H1 (cell line): Measurements from ENCODE around the gene CHD5. TPM values are rescaled to one million over a fixed set of nuclear protein-coding genes. Genes with fewer than 3 reads are reported as not detected.

Experiments used
- CTCF ChIA-PET: fragments of 300-600 bp; sonication (Branson Sonifier 250); formaldehyde crosslinking; loops from one replicate; lab custom pipeline; 2021; ENCODE audit not compliant: partially characterized antibody; lab: Charles Lee
- POLR2A ChIA-PET: fragments of 300-600 bp; sonication (Branson Sonifier 250); formaldehyde crosslinking; loops from one replicate; lab custom pipeline; 2021; ENCODE audit warnings: inconsistent platforms; ENCODE audit not compliant: partially characterized antibody; lab: Charles Lee
- DNase-seq, 2 experiments: peaks; one replicate each; pipeline versions ENCODE4 v3.0.0 to v3.0.0-alpha.2; 2010 to 2022; ENCODE audit warnings: low spot score in 2 of 2, low read depth in 1 of 2, mixed read lengths in 1 of 2
- FAIRE-seq: peaks from 2 replicates; lab custom pipeline; 2011; peaks lifted over from hg19 to GRCh38; lab: Jason Lieb, UNC
- H2AFZ ChIP-seq: 2 replicates; pipeline ENCODE4 v1.8.1; 2012; ENCODE audit warnings: low read length, inconsistent platforms
- H2AK5ac ChIP-seq: 2 replicates; pipeline ENCODE4 v1.6.1; 2013; ENCODE audit warnings: low read depth, low read length
- H2BK120ac ChIP-seq: replicated peaks from 2 replicates; pipeline ENCODE3; 2013; ENCODE audit warnings: low read depth, low read length, inconsistent platforms
- H2BK12ac ChIP-seq: 2 replicates; pipeline ENCODE4 v1.6.1; 2013; ENCODE audit warnings: low read depth, low read length
- H2BK15ac ChIP-seq: 2 replicates; pipeline ENCODE4 v1.6.1; 2013; ENCODE audit warnings: low read length
- H2BK20ac ChIP-seq: 2 replicates; pipeline ENCODE4 v1.6.1; 2013; ENCODE audit warnings: low read length
- H2BK5ac ChIP-seq: 2 replicates; pipeline ENCODE4 v1.6.1; 2013; ENCODE audit warnings: low read depth, low read length
- H3K14ac ChIP-seq: 2 replicates; pipeline ENCODE4 v1.6.1; 2013; ENCODE audit warnings: inconsistent platforms; ENCODE audit not compliant: insufficient read length
- H3K18ac ChIP-seq: 2 replicates; pipeline ENCODE4 v1.6.1; 2013; ENCODE audit warnings: low read length; ENCODE audit errors: extremely low read depth
- H3K23ac ChIP-seq: 2 replicates; pipeline ENCODE4 v1.6.1; 2013; ENCODE audit warnings: inconsistent platforms; ENCODE audit not compliant: insufficient read length
- H3K23me2 ChIP-seq: 2 replicates; pipeline ENCODE4 v1.6.1; 2013; ENCODE audit warnings: low read depth, low read length
- H3K27ac ChIP-seq: 2 replicates; pipeline ENCODE4 v1.6.1; 2011; ENCODE audit warnings: low read depth, low read length, inconsistent platforms
- H3K27me3 ChIP-seq, 4 experiments: replicated peaks in 1 of 4; 1 replicate in 1 of 4; 2 replicates in 3 of 4; pipeline versions ENCODE4 v1.6.1 to v1.8.1; 2011 to 2013; ENCODE audit warnings: low read length in 3 of 4, mild to moderate bottlenecking in 3 of 4, inconsistent platforms in 2 of 4, mixed read lengths in 2 of 4, moderate library complexity in 1 of 4; ENCODE audit not compliant: control insufficient read depth in 3 of 4, insufficient read depth in 3 of 4; ENCODE audit errors: extremely low read depth in 1 of 4
- H3K36me3 ChIP-seq, 4 experiments: 2 replicates each; pipeline versions ENCODE4 v1.6.1 to v1.8.1; 2011 to 2013; ENCODE audit warnings: mild to moderate bottlenecking in 4 of 4, low read length in 3 of 4, moderate library complexity in 2 of 4, control low read depth in 1 of 4, inconsistent platforms in 1 of 4; ENCODE audit not compliant: insufficient read depth in 4 of 4, control insufficient read depth in 2 of 4
- H3K4ac ChIP-seq: replicated peaks from 2 replicates; pipeline ENCODE3; 2013; ENCODE audit warnings: low read length, low read depth, mixed read lengths, inconsistent platforms; ENCODE audit not compliant: insufficient read length
- H3K4me1 ChIP-seq, 4 experiments: replicated peaks in 1 of 4; 1 replicate in 1 of 4; 2 replicates in 3 of 4; pipeline versions ENCODE4 v1.6.1 to v1.8.1; 2011 to 2013; ENCODE audit warnings: low read length in 3 of 4, inconsistent platforms in 2 of 4, mixed read lengths in 1 of 4; ENCODE audit not compliant: insufficient read depth in 4 of 4, control insufficient read depth in 3 of 4
- H3K4me2 ChIP-seq, 2 experiments: 2 replicates each; pipeline versions ENCODE4 v1.6.1 to v1.8.1; 2011 to 2013; ENCODE audit warnings: low read depth in 2 of 2, low read length in 2 of 2, control low read depth in 1 of 2, inconsistent platforms in 1 of 2, mild to moderate bottlenecking in 1 of 2; ENCODE audit not compliant: insufficient read depth in 1 of 2
- H3K4me3 ChIP-seq, 4 experiments: fragments of 200-600, 300-600 bp in 1 of 4; sonication (generic), shearing (Covaris generic), sonication (Bioruptor Twin) in 1 of 4; 2 replicates each; pipeline versions ENCODE4 v1.5.1 to v1.8.1; 2011 to 2016; ENCODE audit warnings: low read length in 4 of 4, low read depth in 3 of 4, control low read depth in 2 of 4, inconsistent platforms in 2 of 4, mild to moderate bottlenecking in 2 of 4, mixed read lengths in 1 of 4, moderate library complexity in 1 of 4; ENCODE audit not compliant: insufficient read depth in 2 of 4; ENCODE audit errors: extremely low read depth in 1 of 4
- H3K56ac ChIP-seq: replicated peaks from 2 replicates; pipeline ENCODE3; 2013; ENCODE audit warnings: low read depth, mild to moderate bottlenecking, mixed read lengths, low read length, inconsistent platforms; ENCODE audit not compliant: insufficient read length
- H3K79me1 ChIP-seq: 2 replicates; pipeline ENCODE4 v1.6.1; 2013; ENCODE audit warnings: low read depth, low read length, control low read depth
- H3K79me2 ChIP-seq, 2 experiments: 2 replicates each; pipeline versions ENCODE4 v1.6.1 to v1.8.1; 2012 to 2013; ENCODE audit warnings: low read length in 2 of 2, mild to moderate bottlenecking in 2 of 2, inconsistent platforms in 1 of 2; ENCODE audit not compliant: insufficient read depth in 2 of 2, control insufficient read depth in 1 of 2
- H3K9ac ChIP-seq, 4 experiments: replicated peaks in 1 of 4; 1 replicate in 1 of 4; 2 replicates in 3 of 4; pipeline versions ENCODE4 v1.6.1 to v1.8.1; 2011 to 2013; ENCODE audit warnings: low read depth in 3 of 4, low read length in 3 of 4, control low read depth in 2 of 4, mild to moderate bottlenecking in 2 of 4, moderate library complexity in 2 of 4, inconsistent platforms in 1 of 4; ENCODE audit errors: extremely low read depth in 1 of 4
- H3K9me3 ChIP-seq, 2 experiments: 2 replicates each; pipeline versions ENCODE4 v1.6.1 to v1.8.1; 2012 to 2013; ENCODE audit warnings: mild to moderate bottlenecking in 2 of 2, moderate library complexity in 2 of 2, control low read depth in 1 of 2, inconsistent platforms in 1 of 2, low read depth in 1 of 2, low read length in 1 of 2, mixed read lengths in 1 of 2; ENCODE audit not compliant: insufficient read depth in 2 of 2
- H4K20me1 ChIP-seq, 2 experiments: replicated peaks in 1 of 2; 2 replicates each; pipeline versions ENCODE3 to v1.8.1; 2011 to 2013; ENCODE audit warnings: inconsistent platforms in 2 of 2, low read length in 2 of 2, mild to moderate bottlenecking in 1 of 2; ENCODE audit not compliant: insufficient read depth in 2 of 2, control insufficient read depth in 1 of 2
- H4K5ac ChIP-seq: 2 replicates; pipeline ENCODE4 v1.6.1; 2013; ENCODE audit warnings: low read length, low read depth, mixed read lengths, inconsistent platforms; ENCODE audit not compliant: insufficient read length
- H4K8ac ChIP-seq: 2 replicates; pipeline ENCODE4 v1.8.0; 2013; ENCODE audit warnings: mild to moderate bottlenecking, moderate library complexity, low read length, inconsistent platforms; ENCODE audit not compliant: insufficient read depth; ENCODE audit errors: extremely low read depth
- H4K91ac ChIP-seq: replicated peaks from 2 replicates; pipeline ENCODE3; 2013; ENCODE audit warnings: low read length, mixed read lengths, inconsistent platforms; ENCODE audit not compliant: insufficient read length
- BRCA1 ChIP-seq: IDR thresholded peaks from 2 replicates; pipeline ENCODE4 v1.6.1; 2012; ENCODE audit warnings: low read depth, low read length, improper control_type of control experiment
- CTCF ChIP-seq, 3 experiments: IDR thresholded peaks; 1 replicate in 2 of 3; 2 replicates in 1 of 3; pipeline versions ENCODE4 v1.5.1 to v1.6.1; 2011; ENCODE audit warnings: low read length in 3 of 3, mild to moderate bottlenecking in 3 of 3, inconsistent platforms in 2 of 3, low read depth in 1 of 3, moderate library complexity in 1 of 3; ENCODE audit not compliant: insufficient read depth in 1 of 3; ENCODE audit errors: control extremely low read depth in 1 of 3
- EGR1 ChIP-seq: IDR thresholded peaks from 2 replicates; pipeline ENCODE4 v1.6.1; 2011; ENCODE audit warnings: low read depth, low read length, borderline replicate concordance
- EP300 ChIP-seq, 2 experiments: IDR thresholded peaks; 1 replicate in 1 of 2; 2 replicates in 1 of 2; pipeline ENCODE4 v1.6.1; 2011 to 2012; ENCODE audit warnings: low read depth in 2 of 2, low read length in 2 of 2, mild to moderate bottlenecking in 2 of 2, borderline replicate concordance in 1 of 2, inconsistent platforms in 1 of 2, moderate library complexity in 1 of 2
- JUN ChIP-seq: IDR thresholded peaks from 2 replicates; pipeline ENCODE4 v1.6.1; 2011; ENCODE audit warnings: low read depth, mild to moderate bottlenecking, improper control_type of control experiment, low read length
- RAD21 ChIP-seq, 2 experiments: IDR thresholded peaks in 1 of 2; conservative IDR thresholded peaks in 1 of 2; 2 replicates each; pipeline ENCODE4 v1.6.1; 2011; ENCODE audit warnings: low read depth in 2 of 2, low read length in 2 of 2, improper control_type of control experiment in 1 of 2, inconsistent platforms in 1 of 2, mild to moderate bottlenecking in 1 of 2, moderate library complexity in 1 of 2
- TCF12 ChIP-seq: IDR thresholded peaks from 2 replicates; pipeline ENCODE4 v1.6.1; 2011; ENCODE audit warnings: low read depth, mild to moderate bottlenecking, low read length
- WGBS, 2 experiments: shearing (Covaris generic) in 1 of 2; methylation state at CpG; one replicate each; pipeline versions ENCODE4 v1.1.6 to v1.1.7; 2013 to 2015; ENCODE audit warnings: low lambda C conversion rate in 2 of 2, mixed read lengths in 2 of 2, inconsistent platforms in 1 of 2, low coverage in 1 of 2, missing lambda C conversion rate in 1 of 2; ENCODE audit not compliant: insufficient replicate concordance in 2 of 2, insufficient coverage in 1 of 2, insufficient read length in 1 of 2; ENCODE audit errors: extremely low coverage in 1 of 2, missing lambda C conversion rate in 1 of 2; 5-methylcytosine and 5-hydroxymethylcytosine counted together
- long read RNA-seq, 2 experiments: library from RNA in 1 of 2; library from capped mRNA in 1 of 2; stranded (forward); transcript quantifications; one replicate each; pipeline ENCODE4 v2.0.0, GENCODE V29; 2021; ENCODE audit warnings: inconsistent platforms in 1 of 2
- polyA minus RNA-seq, 3 experiments: library from RNA; depleted of rRNA, polyadenylated mRNA; stranded (reverse); fragments of >200 nt; gene quantifications; 1 replicate in 2 of 3; 2 replicates in 1 of 3; pipeline ENCODE4 v1.2.3, GENCODE V29; 2011
- polyA plus RNA-seq, 7 experiments: library from polyadenylated mRNA; depleted of rRNA in 3 of 7; stranded (reverse) in 5 of 7; unstranded in 2 of 7; fragments of >200 nt in 5 of 7; fragments of 200-250 nt in 2 of 7; gene quantifications; 1 replicate in 5 of 7; 2 replicates in 1 of 7; 4 replicates in 1 of 7; pipeline versions ENCODE4 v1.2.1 to v1.2.3, GENCODE V29; 2011 to 2013; ENCODE audit warnings: missing spikeins in 2 of 7, mixed read lengths in 2 of 7
- total RNA-seq: library from RNA; stranded (reverse); fragmentation: NEBNext Ultra II Directional; extraction: Animal tissue kit (Norgen Biotek cat#: 25700); gene quantifications from 2 replicates; pipeline ENCODE4 v1.2.1, GENCODE V29; 2021

CHD5 gene
- total RNA-seq (0.94 and 1.8 TPM in 2 replicates), polyA plus RNA-seq (2011; rRNA removed) (0.42 and 0.58 TPM in 2 replicates), polyA minus RNA-seq (2011; rRNA and poly(A)+ RNA removed) (0.47 and 0.80 TPM in 2 replicates)
- polyA plus RNA-seq (2011; cell fraction: cytosol; rRNA removed): 0.48 TPM
- 3.5 TPM for polyA plus RNA-seq (2011; cell fraction: nucleus; rRNA removed)
- 0.48 to 1.5 TPM (median 0.97 TPM) in 4 replicates for polyA plus RNA-seq (2012, experiment 1 of 2)
- polyA plus RNA-seq (2012, experiment 2 of 2): 0.43 TPM
- 0.77 TPM for polyA plus RNA-seq (2013, experiment 1 of 2)
- 0.31 TPM for polyA plus RNA-seq (2013, experiment 2 of 2)
- 0.37 TPM for polyA minus RNA-seq (2011; cell fraction: cytosol; rRNA and poly(A)+ RNA removed)
- polyA minus RNA-seq (2011; cell fraction: nucleus; rRNA and poly(A)+ RNA removed): 0.90 TPM
- long read RNA-seq, experiment 1: 0 reads
- long read RNA-seq, experiment 2, partial matches to known transcripts: 0 of 1 reads
- long read RNA-seq, experiment 2, other reads (novel, unspliced or antisense): 1 of 1 reads

- CTCF ChIA-PET: interaction anchor here (1.8 kb wide), 1 partner anchor 60 kb away, joined by 8 read pairs; no protein-coding TSS in a partner anchor
- H3K36me3 ChIP-seq: peaks cover under 1 to 7% (median under 1%) of the 10 kb centered on the region in 4 experiments; a peak in 3 of 8 replicates
- H3K27me3 ChIP-seq: peaks cover 19 to 61% (median 46%) of the 10 kb centered on the region in 4 experiments
- no peaks in the 10 kb centered on the region for H3K9me3 ChIP-seq
- H3K4me2 ChIP-seq: peak within 1 kb of the TSS; percentile 42 to 80
- no peak within 1 kb of the TSS for H2BK12ac ChIP-seq
- H3K4me1 ChIP-seq: peaks cover 4 to 9% (median 7%) of the 10 kb centered on the region in 4 experiments
- H4K8ac ChIP-seq: peak within 1 kb of the TSS; percentile 57
- H3K14ac ChIP-seq: no peak within 1 kb of the TSS
- no peak within 1 kb of the TSS for H2BK120ac ChIP-seq
- no peak within 1 kb of the TSS for H2BK15ac ChIP-seq
- H2BK20ac ChIP-seq: no peak within 1 kb of the TSS
- H4K20me1 ChIP-seq: peaks cover 3 to 18% of the 10 kb centered on the region in 2 experiments
- no peak within 1 kb of the TSS for H3K23ac ChIP-seq
- no peak within 1 kb of the TSS for H3K4ac ChIP-seq
- H3K79me1 ChIP-seq: no peaks in the 10 kb centered on the region; the same call in 1 of the 2 replicates
- no peak within 1 kb of the TSS for H2AFZ ChIP-seq
- peaks cover 9% of the 10 kb centered on the region; the same call in 1 of the 2 replicates for H3K23me2 ChIP-seq
- H3K27ac ChIP-seq: no peak within 1 kb of the TSS
- POLR2A ChIA-PET: interaction anchor here (1.0 to 6.0 kb wide), 4 partner anchors 14 to 234 kb away, joined by 3 to 50 read pairs (median 4); partner anchors contain the start of gene RPL22
- DNase-seq: peak in 1 of 2 experiments; percentile 82
- no peak within 1 kb of the TSS for H4K5ac ChIP-seq
- H3K9ac ChIP-seq: no peak within 1 kb of the TSS
- WGBS, 2 experiments: 4% methylated on average over 52 of the region's 57 CpGs; no CpG with 5 or more reads in 1 of the 2 experiments
- no peak within 1 kb of the TSS for H2BK5ac ChIP-seq
- H4K91ac ChIP-seq: no peak within 1 kb of the TSS
- H3K4me3 ChIP-seq: peak within 1 kb of the TSS; percentile 39 to 55 (median 41)
- peaks cover 0 to under 1% of the 10 kb centered on the region in 2 experiments; a peak in 1 of 4 replicates for H3K79me2 ChIP-seq
- H3K18ac ChIP-seq: 0 out of 2 replicates have a peak within 1 kb of the TSS, but pooled peaks have one; percentile 13
- H3K56ac ChIP-seq: no peak within 1 kb of the TSS
- H2AK5ac ChIP-seq: no peak within 1 kb of the TSS
- no peak for FAIRE-seq
- TF ChIP-seq BRCA1 (peak; percentile 66), EP300 (IDR thresholded peaks at IDR 0.05; ENCODE audit: borderline replicate concordance in 1 of 2, low read depth in 2 of 2, low read length in 2 of 2) (no peak), TCF12 (no peak), JUN (no peak), RAD21 (IDR thresholded peaks at IDR 0.05 in 1 of 2, conservative IDR thresholded peaks at IDR 0.05 in 1 of 2; ENCODE audit: low read depth in 2 of 2, low read length in 2 of 2) (peak in 1 of 2 experiments; percentile 25; a peak in 1 of 4 replicates), EGR1 (peak; percentile 15; the same call in 1 of the 2 replicates), CTCF (IDR thresholded peaks at IDR 0.05; ENCODE audit: control extremely low read depth in 1 of 3, insufficient read depth in 1 of 3, low read depth in 1 of 3, low read length in 3 of 3) (peak; percentile 6 to 17 (median 9); a peak in 3 of 4 replicates)
Measured at GRCh38 chr1:6180268-6180706, at the start of gene CHD5. TSS of gene CHD5 (minus strand) at chr1:6180321. CDS start at chr1:6180023, 298 bp downstream.
